ENCODE data around the gene RAPGEF4.

- TF ChIP-seq POLR2A (IDR thresholded peaks at IDR 0.05; ENCODE audit: low read depth, low read length) (no peak), TAF1 (IDR thresholded peaks at IDR 0.05; ENCODE audit: borderline replicate concordance, low read depth, low read length) (no peak)
Measured at GRCh38 chr2:172775319-172775718, 39.7 kb downstream of the RAPGEF4 start.
